VCaP (cell line): ENCODE data around the gene IRF2BP2.
A peak's percentile ranks its signal among the peaks of the same experiment; 100 is the strongest.

ENCODE experiments used
- H3K27ac ChIP-seq: fragments of 450-650 bp; 2 replicates; pipeline ENCODE4 v1.5.1; 2017
- TF ChIP-seq, protein P1 (sequence below): fragments of 450-650 bp; conservative IDR thresholded peaks from 2 replicates; pipeline ENCODE4 v1.5.1; 2017; ENCODE audit warnings: mild to moderate bottlenecking, moderate library complexity

The IRF2BP2 gene

DNA sequence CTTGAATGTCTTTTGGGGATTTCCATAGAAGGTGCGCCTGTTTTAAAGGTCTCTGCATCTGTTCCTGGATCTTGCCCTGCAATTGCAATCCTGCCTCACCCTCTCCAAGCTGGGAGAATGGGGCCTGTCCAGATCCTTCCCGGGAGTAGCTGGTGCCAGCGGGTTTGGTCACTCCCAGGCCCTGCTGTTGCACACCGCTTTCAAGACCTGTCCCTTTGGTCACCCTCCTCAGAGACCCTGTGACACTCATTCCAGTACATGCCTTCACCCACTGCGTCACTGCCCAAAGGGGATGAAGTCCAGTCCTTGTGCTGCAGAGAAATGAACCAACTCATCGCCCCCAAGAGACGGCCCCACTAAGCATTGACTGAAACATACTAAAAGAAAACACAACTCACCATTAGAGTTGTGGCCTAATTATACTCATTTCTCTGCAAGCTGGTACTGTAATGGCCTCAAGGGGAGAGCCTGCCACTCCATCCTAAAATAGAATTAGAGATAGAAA, 1.9 kb upstream of the IRF2BP2 start:
- TF ChIP-seq, protein P1, sequence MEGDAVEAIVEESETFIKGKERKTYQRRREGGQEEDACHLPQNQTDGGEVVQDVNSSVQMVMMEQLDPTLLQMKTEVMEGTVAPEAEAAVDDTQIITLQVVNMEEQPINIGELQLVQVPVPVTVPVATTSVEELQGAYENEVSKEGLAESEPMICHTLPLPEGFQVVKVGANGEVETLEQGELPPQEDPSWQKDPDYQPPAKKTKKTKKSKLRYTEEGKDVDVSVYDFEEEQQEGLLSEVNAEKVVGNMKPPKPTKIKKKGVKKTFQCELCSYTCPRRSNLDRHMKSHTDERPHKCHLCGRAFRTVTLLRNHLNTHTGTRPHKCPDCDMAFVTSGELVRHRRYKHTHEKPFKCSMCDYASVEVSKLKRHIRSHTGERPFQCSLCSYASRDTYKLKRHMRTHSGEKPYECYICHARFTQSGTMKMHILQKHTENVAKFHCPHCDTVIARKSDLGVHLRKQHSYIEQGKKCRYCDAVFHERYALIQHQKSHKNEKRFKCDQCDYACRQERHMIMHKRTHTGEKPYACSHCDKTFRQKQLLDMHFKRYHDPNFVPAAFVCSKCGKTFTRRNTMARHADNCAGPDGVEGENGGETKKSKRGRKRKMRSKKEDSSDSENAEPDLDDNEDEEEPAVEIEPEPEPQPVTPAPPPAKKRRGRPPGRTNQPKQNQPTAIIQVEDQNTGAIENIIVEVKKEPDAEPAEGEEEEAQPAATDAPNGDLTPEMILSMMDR, result no peak
- peak overlapping the region; percentile 99 for H3K27ac ChIP-seq

- TF ChIP-seq, protein P1, result no peak
- H3K27ac ChIP-seq, result peak overlapping the region; percentile 99
Measured at GRCh38 chr1:234611225-234611846, 1.4 kb upstream of the IRF2BP2 start.

DNA sequence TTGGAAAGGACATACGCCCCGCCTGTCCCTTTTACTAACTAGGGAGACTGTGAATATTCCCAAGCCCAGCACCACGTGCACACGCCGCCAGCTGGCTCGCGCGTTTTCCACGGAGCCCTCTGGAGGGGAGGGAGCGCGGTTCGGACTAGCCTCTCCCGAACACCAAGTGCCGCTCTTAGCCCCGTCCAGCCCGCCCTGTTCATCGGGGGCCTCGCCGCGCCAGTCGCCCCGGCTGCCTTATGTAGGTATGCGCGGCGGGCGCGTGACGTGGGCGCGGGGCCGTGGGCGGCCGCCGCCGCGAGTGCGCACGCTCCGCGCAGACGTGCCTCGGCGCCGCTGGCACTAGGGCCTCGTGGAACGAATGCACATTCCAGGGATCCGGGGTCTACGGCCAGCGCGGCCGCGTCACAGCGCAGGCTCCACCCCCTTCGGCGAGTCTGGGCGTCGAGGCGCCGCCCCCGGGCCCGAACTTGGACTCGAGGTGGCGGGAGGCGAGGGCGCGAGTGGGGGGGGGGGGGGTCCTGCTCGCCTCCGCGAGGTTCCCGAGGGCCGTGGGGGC, 767 bp upstream of the IRF2BP2 start:
- TF ChIP-seq, protein P1, result no peak
- peak overlapping the region; percentile 99 for H3K27ac ChIP-seq

DNA sequence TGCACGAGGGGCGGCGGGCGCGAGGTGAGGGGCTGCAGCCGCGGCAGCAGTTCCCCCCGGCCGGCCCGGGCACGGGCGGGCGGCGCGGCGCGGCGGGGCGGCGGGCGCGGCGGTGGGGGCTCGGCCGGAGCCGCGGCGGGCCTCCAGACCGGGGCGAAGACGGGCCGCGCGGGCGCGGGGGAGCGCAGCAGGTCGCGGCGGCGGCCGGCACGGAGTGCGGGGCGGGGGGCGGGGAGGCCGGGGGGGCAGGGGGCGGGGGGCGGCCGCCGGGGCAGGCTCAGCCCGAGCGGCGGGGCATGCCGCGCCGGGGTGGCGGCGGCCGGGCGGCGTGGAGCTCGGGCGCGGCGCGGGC, 311 bp downstream of the IRF2BP2 start:
- peak overlapping the region; percentile 99 for H3K27ac ChIP-seq
- TF ChIP-seq, protein P1, result no peak

GRCh38 chr1:234608911-234609690, 877 bp downstream of the IRF2BP2 start:
- peak overlapping the region; percentile 99 for H3K27ac ChIP-seq
- TF ChIP-seq, protein P1, result no peak

- TF ChIP-seq, protein P1, result no peak; the same call in 1 of the 2 replicates
- H3K27ac ChIP-seq, result peak overlapping the region; percentile 99
Measured at GRCh38 chr1:234608025-234608910, 1.7 kb downstream of the IRF2BP2 start.
